DOHH2 (cell line): Measurements from ENCODE around the gene IQSEC2.
A peak's percentile ranks its signal among the peaks of the same experiment; 100 is the strongest.

Experiments used
- H3F3A ChIP-seq: fragments of 200-600 bp; sonication (generic), shearing (Covaris generic); 2 replicates; pipeline ENCODE4 v1.6.0; 2016; ENCODE audit warnings: antibody characterized with exemption, mild to moderate bottlenecking; ENCODE audit not compliant: control insufficient read depth, insufficient read depth
- H3K27ac ChIP-seq: fragments of 200-600 bp; sonication (generic); 2 replicates; pipeline ENCODE4 v1.5.1; 2014; ENCODE audit warnings: low read depth, mild to moderate bottlenecking, low read length, moderate library complexity
- H3K27me3 ChIP-seq: fragments of 200-600 bp; sonication (generic); 2 replicates; pipeline ENCODE4 v1.6.1; 2014; ENCODE audit warnings: mild to moderate bottlenecking, low read length, mixed read lengths; ENCODE audit not compliant: control insufficient read depth
- H3K36me3 ChIP-seq: fragments of 200-600 bp; sonication (generic); 2 replicates; pipeline ENCODE4 v1.6.1; 2014; ENCODE audit warnings: mild to moderate bottlenecking, low read length, moderate library complexity, mixed read lengths; ENCODE audit not compliant: control insufficient read depth
- H3K4me1 ChIP-seq: fragments of 200-600 bp; sonication (generic); 2 replicates; pipeline ENCODE4 v1.6.1; 2014; ENCODE audit warnings: mild to moderate bottlenecking, low read length, mixed read lengths; ENCODE audit not compliant: control insufficient read depth
- H3K4me2 ChIP-seq: fragments of 200-600 bp; sonication (generic); 2 replicates; pipeline ENCODE4 v1.6.0; 2014; ENCODE audit warnings: mild to moderate bottlenecking, low read length, moderate library complexity
- H3K4me3 ChIP-seq: fragments of 200-600 bp; sonication (generic); 2 replicates; pipeline ENCODE4 v1.5.1; 2014; ENCODE audit warnings: mild to moderate bottlenecking, low read length, mixed read lengths
- H3K79me2 ChIP-seq: fragments of 200-600 bp; sonication (generic); 2 replicates; pipeline ENCODE4 v1.6.1; 2014; ENCODE audit warnings: mild to moderate bottlenecking, low read length, mixed read lengths; ENCODE audit not compliant: control insufficient read depth
- H3K9me2 ChIP-seq: fragments of 200-600 bp; sonication (generic); replicated peaks from 2 replicates; pipeline ENCODE4 v1.6.1; 2014; ENCODE audit warnings: mild to moderate bottlenecking, low read length, mixed read lengths; ENCODE audit not compliant: control insufficient read depth
- H3K9me3 ChIP-seq: fragments of 200-600 bp; sonication (generic); 2 replicates; pipeline ENCODE4 v1.6.1; 2014; ENCODE audit warnings: antibody characterized with exemption, low read length, mixed read lengths; ENCODE audit not compliant: control insufficient read depth, insufficient read depth
- H4K20me1 ChIP-seq: fragments of 200-600 bp; sonication (generic); 2 replicates; pipeline ENCODE4 v1.6.0; 2014; ENCODE audit warnings: low read depth, mild to moderate bottlenecking, antibody characterized with exemption, low read length, moderate library complexity; ENCODE audit not compliant: control insufficient read depth, insufficient read depth
- EZH2phosphoT487 ChIP-seq: fragments of 200-600 bp; sonication (generic); IDR thresholded peaks from 2 replicates; pipeline ENCODE4 v1.6.1; 2017; ENCODE audit warnings: borderline replicate concordance, mild to moderate bottlenecking, antibody characterized with exemption, low read length, moderate library complexity, mixed read lengths
- TF ChIP-seq, protein P1 (sequence below): fragments of 200-600 bp; sonication (generic); IDR thresholded peaks from one replicate; pipeline ENCODE4 v1.5.1; 2014; ENCODE audit warnings: antibody characterized with exemption, mild to moderate bottlenecking, low read depth, low read length; ENCODE audit not compliant: poor library complexity, severe bottlenecking

Gene IQSEC2

GRCh38 chrX:53269536-53270107 lies 11.8 kb downstream of the IQSEC2 start:
- Histone ChIP-seq H3K4me1 (peaks cover 23% of the 10 kb centered on the region), H3K79me2 (no peaks in the 10 kb centered on the region), H3K9me3 (no peaks in the 10 kb centered on the region), H3K9me2 (no peaks in the 10 kb centered on the region), H3K4me2 (no peak overlapping the region), H3K36me3 (no peaks in the 10 kb centered on the region), H4K20me1 (no peaks in the 10 kb centered on the region), H3K27me3 (no peaks in the 10 kb centered on the region), H3F3A (no peaks in the 10 kb centered on the region), H3K27ac (no peak overlapping the region), H3K4me3 (no peak overlapping the region)
- TF ChIP-seq EZH2phosphoT487: no peak
- TF ChIP-seq, protein P1, sequence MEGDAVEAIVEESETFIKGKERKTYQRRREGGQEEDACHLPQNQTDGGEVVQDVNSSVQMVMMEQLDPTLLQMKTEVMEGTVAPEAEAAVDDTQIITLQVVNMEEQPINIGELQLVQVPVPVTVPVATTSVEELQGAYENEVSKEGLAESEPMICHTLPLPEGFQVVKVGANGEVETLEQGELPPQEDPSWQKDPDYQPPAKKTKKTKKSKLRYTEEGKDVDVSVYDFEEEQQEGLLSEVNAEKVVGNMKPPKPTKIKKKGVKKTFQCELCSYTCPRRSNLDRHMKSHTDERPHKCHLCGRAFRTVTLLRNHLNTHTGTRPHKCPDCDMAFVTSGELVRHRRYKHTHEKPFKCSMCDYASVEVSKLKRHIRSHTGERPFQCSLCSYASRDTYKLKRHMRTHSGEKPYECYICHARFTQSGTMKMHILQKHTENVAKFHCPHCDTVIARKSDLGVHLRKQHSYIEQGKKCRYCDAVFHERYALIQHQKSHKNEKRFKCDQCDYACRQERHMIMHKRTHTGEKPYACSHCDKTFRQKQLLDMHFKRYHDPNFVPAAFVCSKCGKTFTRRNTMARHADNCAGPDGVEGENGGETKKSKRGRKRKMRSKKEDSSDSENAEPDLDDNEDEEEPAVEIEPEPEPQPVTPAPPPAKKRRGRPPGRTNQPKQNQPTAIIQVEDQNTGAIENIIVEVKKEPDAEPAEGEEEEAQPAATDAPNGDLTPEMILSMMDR: no peak

DNA sequence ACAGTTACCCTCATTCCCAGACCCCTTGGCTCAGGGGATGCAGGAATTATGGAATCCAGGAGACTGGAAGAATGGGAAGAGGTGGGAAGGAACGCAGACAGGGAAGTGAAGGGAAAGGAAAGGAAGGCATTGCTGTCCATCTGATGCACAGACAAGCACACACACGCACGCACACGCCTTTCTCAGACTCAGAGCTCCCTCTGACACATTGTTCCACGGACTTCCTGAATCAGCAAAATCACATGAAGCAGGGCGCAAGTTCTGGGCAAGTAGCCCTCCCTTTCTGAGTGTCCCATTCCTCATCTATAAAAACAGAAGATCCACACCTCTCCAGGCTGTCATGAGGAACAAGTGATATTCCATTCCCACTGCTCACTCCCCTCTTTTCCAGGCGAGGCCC lies 13.2 kb downstream of the IQSEC2 start:
- Histone ChIP-seq H3F3A (no peaks in the 10 kb centered on the region), H3K4me1 (peaks cover 23% of the 10 kb centered on the region), H3K27me3 (no peaks in the 10 kb centered on the region), H3K27ac (no peak overlapping the region), H3K4me2 (no peak overlapping the region), H3K36me3 (no peaks in the 10 kb centered on the region), H3K79me2 (no peaks in the 10 kb centered on the region), H3K9me2 (no peaks in the 10 kb centered on the region), H4K20me1 (no peaks in the 10 kb centered on the region), H3K4me3 (no peak overlapping the region), H3K9me3 (no peaks in the 10 kb centered on the region)
- TF ChIP-seq, protein P1: no peak
- no peak for TF ChIP-seq EZH2phosphoT487

DNA sequence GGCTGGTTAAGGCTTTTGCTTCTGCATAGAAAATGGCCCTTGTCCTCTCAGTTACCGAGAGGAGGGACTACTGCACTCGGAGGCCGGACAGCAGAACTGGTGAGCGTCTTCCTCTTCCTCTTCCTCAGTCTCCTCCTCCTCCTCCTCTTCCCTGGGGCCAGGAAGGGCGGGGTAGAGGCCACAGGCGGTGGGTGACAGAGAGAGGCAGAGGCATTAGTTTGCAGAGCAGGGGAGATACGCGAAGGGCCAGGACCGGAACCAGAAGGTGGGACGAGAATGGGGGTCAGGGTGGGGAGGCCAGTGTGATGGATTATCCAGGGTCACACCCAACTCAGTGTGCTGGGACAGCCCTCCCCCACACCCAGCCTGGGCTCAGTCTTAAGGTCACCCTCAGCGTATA lies 14.5 kb downstream of the IQSEC2 start:
- Histone ChIP-seq H4K20me1 (no peaks in the 10 kb centered on the region), H3K9me3 (no peaks in the 10 kb centered on the region), H3K36me3 (no peaks in the 10 kb centered on the region), H3K4me3 (peak overlapping the region; percentile 64), H3K79me2 (no peaks in the 10 kb centered on the region), H3K4me1 (peaks cover 29% of the 10 kb centered on the region), H3K9me2 (no peaks in the 10 kb centered on the region), H3K4me2 (peak overlapping the region; percentile 73), H3K27me3 (no peaks in the 10 kb centered on the region), H3F3A (no peaks in the 10 kb centered on the region), H3K27ac (peak overlapping the region; percentile 21; the same call in 1 of the 2 replicates)
- TF ChIP-seq, protein P1: no peak
- TF ChIP-seq EZH2phosphoT487: no peak
